Measurements from ENCODE around the gene FRAT1. TPM values are rescaled to one million over a fixed set of nuclear protein-coding genes. Genes with fewer than 3 reads are reported as not detected.
A peak's percentile ranks its signal among the peaks of the same experiment; 100 is the strongest.

The FRAT1 gene
- total and polyA plus RNA-seq, 2 of the 13 experiments (the other 11 are each of a cell fraction or from before 2014, with no cell fraction given) = 1.7 to 2.3 TPM

- TF ChIP-seq TAF1 (CRISPR knock-in tag; IDR thresholded peaks at IDR 0.05) (0 out of 2 replicates have a peak, but pooled peaks have one; percentile 35), ZNF274 (CRISPR knock-in tag; IDR thresholded peaks at IDR 0.05) (peak; percentile 75; the same call in 1 of the 2 replicates), ZBTB26 (CRISPR knock-in tag; IDR thresholded peaks at IDR 0.05; ENCODE audit: borderline replicate concordance) (0 out of 2 replicates have a peak, but pooled peaks have one; percentile 42), PHF8 (CRISPR knock-in tag; IDR thresholded peaks at IDR 0.05) (peak; percentile 66), ATRX (CRISPR knock-in tag; IDR thresholded peaks at IDR 0.05; ENCODE audit: borderline replicate concordance) (no peak), CHD4 (IDR thresholded peaks at IDR 0.05; ENCODE audit: borderline replicate concordance, low read length) (no peak), YEATS2 (CRISPR knock-in tag; IDR thresholded peaks at IDR 0.05; ENCODE audit: borderline replicate concordance) (0 out of 2 replicates have a peak, but pooled peaks have one; percentile 27), RBM22 (optimal IDR thresholded peaks at IDR 0.05; ENCODE audit: low read length) (no peak), ZNF350 (CRISPR knock-in tag; IDR thresholded peaks at IDR 0.05; ENCODE audit: borderline replicate concordance, low read depth) (0 out of 2 replicates have a peak, but pooled peaks have one; percentile 39), ZBTB14 (CRISPR knock-in tag; IDR thresholded peaks at IDR 0.05) (peak; percentile 11; the same call in 1 of the 2 replicates), RARA (CRISPR knock-in tag; IDR thresholded peaks at IDR 0.05) (peak; percentile 22; the same call in 1 of the 2 replicates), ZNF446 (CRISPR knock-in tag; IDR thresholded peaks at IDR 0.05) (peak; percentile 89), MAFF (IDR thresholded peaks at IDR 0.05; ENCODE audit: low read depth, low read length) (no peak), ZFP82 (CRISPR knock-in tag; IDR thresholded peaks at IDR 0.05; ENCODE audit: borderline replicate concordance) (peak; percentile 69; the same call in 1 of the 2 replicates), ZNF773 (CRISPR knock-in tag; IDR thresholded peaks at IDR 0.05; ENCODE audit: borderline replicate concordance) (no peak), ZSCAN31 (CRISPR knock-in tag; IDR thresholded peaks at IDR 0.05; ENCODE audit: low read depth) (0 out of 2 replicates have a peak, but pooled peaks have one; percentile 27), FOXK2 (IDR thresholded peaks at IDR 0.05) (no peak), ZNF782 (CRISPR knock-in tag; IDR thresholded peaks at IDR 0.05; ENCODE audit: borderline replicate concordance) (0 out of 2 replicates have a peak, but pooled peaks have one; percentile 38), PAF1 (CRISPR knock-in tag; IDR thresholded peaks at IDR 0.05) (no peak), MAZ (IDR thresholded peaks at IDR 0.05; ENCODE audit: borderline replicate concordance, low read depth, low read length) (0 out of 2 replicates have a peak, but pooled peaks have one; percentile 11), MAZ (CRISPR knock-in tag; IDR thresholded peaks at IDR 0.05; ENCODE audit: low read depth) (no peak), MYNN (CRISPR knock-in tag; IDR thresholded peaks at IDR 0.05; ENCODE audit: low read depth) (0 out of 2 replicates have a peak, but pooled peaks have one; percentile 66), ZMYM4 (CRISPR knock-in tag; IDR thresholded peaks at IDR 0.05) (peak; percentile 61), SIX4 (CRISPR knock-in tag; IDR thresholded peaks at IDR 0.05) (no peak), SP5 (CRISPR knock-in tag; IDR thresholded peaks at IDR 0.05; ENCODE audit: borderline replicate concordance, low read depth) (no peak)
- TF ChIP-seq, protein P1, sequence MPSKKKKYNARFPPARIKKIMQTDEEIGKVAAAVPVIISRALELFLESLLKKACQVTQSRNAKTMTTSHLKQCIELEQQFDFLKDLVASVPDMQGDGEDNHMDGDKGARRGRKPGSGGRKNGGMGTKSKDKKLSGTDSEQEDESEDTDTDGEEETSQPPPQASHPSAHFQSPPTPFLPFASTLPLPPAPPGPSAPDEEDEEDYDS (CRISPR knock-in tag; IDR thresholded peaks at IDR 0.05) = no peak
- TF ChIP-seq, protein P2, sequence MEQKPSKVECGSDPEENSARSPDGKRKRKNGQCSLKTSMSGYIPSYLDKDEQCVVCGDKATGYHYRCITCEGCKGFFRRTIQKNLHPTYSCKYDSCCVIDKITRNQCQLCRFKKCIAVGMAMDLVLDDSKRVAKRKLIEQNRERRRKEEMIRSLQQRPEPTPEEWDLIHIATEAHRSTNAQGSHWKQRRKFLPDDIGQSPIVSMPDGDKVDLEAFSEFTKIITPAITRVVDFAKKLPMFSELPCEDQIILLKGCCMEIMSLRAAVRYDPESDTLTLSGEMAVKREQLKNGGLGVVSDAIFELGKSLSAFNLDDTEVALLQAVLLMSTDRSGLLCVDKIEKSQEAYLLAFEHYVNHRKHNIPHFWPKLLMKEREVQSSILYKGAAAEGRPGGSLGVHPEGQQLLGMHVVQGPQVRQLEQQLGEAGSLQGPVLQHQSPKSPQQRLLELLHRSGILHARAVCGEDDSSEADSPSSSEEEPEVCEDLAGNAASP (CRISPR knock-in tag; IDR thresholded peaks at IDR 0.05; ENCODE audit: borderline replicate concordance) = peak; percentile 68; the same call in 1 of the 2 replicates
These were observed 804 bp downstream of the FRAT1 start (continued) for GRCh38 chr10:97319671-97320479.

Measured in HepG2 (cell line).